Measurements from ENCODE around the gene SSR3.

Gene SSR3

GRCh38 chr3:156583469-156583868, 28.6 kb upstream of the SSR3 start:
- H3K27ac ChIP-seq, result no peak overlapping the region

GRCh38 chr3:156582532-156583183, 27.7 kb upstream of the SSR3 start:
- no peak overlapping the region for H3K27ac ChIP-seq
- TF ChIP-seq ZFX (IDR thresholded peaks at IDR 0.05; ENCODE audit: borderline replicate concordance), result no peak
- no peak for TF ChIP-seq CTCF (IDR thresholded peaks at IDR 0.05)

More at GRCh38 chr3:156583469-156583868, 28.6 kb upstream of the SSR3 start:
- TF ChIP-seq ZFX (IDR thresholded peaks at IDR 0.05; ENCODE audit: borderline replicate concordance), result no peak
- TF ChIP-seq CTCF (IDR thresholded peaks at IDR 0.05), result no peak

- H3K27ac ChIP-seq, result no peak overlapping the region
- TF ChIP-seq CTCF (IDR thresholded peaks at IDR 0.05), result no peak
- TF ChIP-seq ZFX (IDR thresholded peaks at IDR 0.05; ENCODE audit: borderline replicate concordance), result no peak
Observed at GRCh38 chr3:156581954-156582353, 27.0 kb upstream of the SSR3 start.

- no peak for TF ChIP-seq CTCF (IDR thresholded peaks at IDR 0.05)
- TF ChIP-seq ZFX (IDR thresholded peaks at IDR 0.05; ENCODE audit: borderline replicate concordance), result no peak
- no peak overlapping the region for H3K27ac ChIP-seq
Observed at GRCh38 chr3:156581033-156581432, 26.1 kb upstream of the SSR3 start.

GRCh38 chr3:156579427-156579851, 24.5 kb upstream of the SSR3 start:
- no peak overlapping the region for H3K27ac ChIP-seq
- no peak for TF ChIP-seq ZFX (IDR thresholded peaks at IDR 0.05; ENCODE audit: borderline replicate concordance)
- no peak for TF ChIP-seq CTCF (IDR thresholded peaks at IDR 0.05)

GRCh38 chr3:156577736-156578135, 22.8 kb upstream of the SSR3 start:
- H3K27ac ChIP-seq, result no peak overlapping the region
- no peak for TF ChIP-seq ZFX (IDR thresholded peaks at IDR 0.05; ENCODE audit: borderline replicate concordance)
- no peak for TF ChIP-seq CTCF (IDR thresholded peaks at IDR 0.05)

GRCh38 chr3:156576651-156577348, 21.9 kb upstream of the SSR3 start:
- no peak for TF ChIP-seq CTCF (IDR thresholded peaks at IDR 0.05)
- TF ChIP-seq ZFX (IDR thresholded peaks at IDR 0.05; ENCODE audit: borderline replicate concordance), result no peak
- H3K27ac ChIP-seq, result no peak overlapping the region
